Putamen (tissue), 1 donor: ENCODE results near the gene SMARCC1.

Experiments
- DNase-seq: peaks from one replicate; pipeline ENCODE4 v3.0.0-alpha.2; 2016; ENCODE audit warnings: low spot score

SMARCC1 gene

GRCh38 chr3:47540281-47540680, 241.4 kb downstream of the SMARCC1 start:
- no peak for DNase-seq

- no peak for DNase-seq
These were observed 244.7 kb downstream of the SMARCC1 start for GRCh38 chr3:47536967-47537366.

- peak; percentile 81 for DNase-seq
These were observed 245.3 kb downstream of the SMARCC1 start for GRCh38 chr3:47536221-47536891.
